B cell (primary cell): ENCODE measurements around the gene HBG2. TPM values are rescaled to one million over a fixed set of nuclear protein-coding genes. Genes with fewer than 3 reads are reported as not detected.
"Not testable (repeated sequence)": the region's sequence is repeated elsewhere in the genome, so short reads cannot be mapped to it uniquely, and the experiment has no call there.

Source experiments
- ATAC-seq: fragments of 200-7000 bp; cut with Tn5 transposase; one replicate; pipeline ENCODE4 v1.10.0; 2021; ENCODE audit warnings: low read depth, mild to moderate bottlenecking, moderate number of reproducible peaks, moderate library complexity
- CTCF ChIA-PET: fragments of 350-600 bp; sonication (Branson Sonifier 250); formaldehyde crosslinking; loops from one replicate; lab custom pipeline; 2021; ENCODE audit warnings: antibody characterized with exemption, inconsistent platforms; lab: Charles Lee
- POLR2A ChIA-PET: fragments of 350-600 bp; sonication (Branson Sonifier 250); formaldehyde crosslinking; loops from one replicate; lab custom pipeline; 2021; ENCODE audit warnings: antibody characterized with exemption; lab: Charles Lee
- DNase-seq: peaks from one replicate; pipeline ENCODE4 v3.0.0; 2013
- H2AFZ ChIP-seq: 2 replicates; pipeline ENCODE4 v1.6.1; 2012; ENCODE audit warnings: mild to moderate bottlenecking, low read depth, low read length; ENCODE audit not compliant: insufficient read depth, poor library complexity, severe bottlenecking
- H3K27ac ChIP-seq, 2 donors: 1 replicate in 1 of 2; 2 replicates in 1 of 2; pipeline ENCODE4 v1.5.1; 2012 to 2013; ENCODE audit warnings: low read length in 2 of 2, mild to moderate bottlenecking in 2 of 2, moderate library complexity in 1 of 2
- H3K27me3 ChIP-seq, 4 experiments: fragments of 200-600 bp in 1 of 4; sonication (generic) in 1 of 4; replicated peaks in 1 of 4; 1 replicate in 2 of 4; 2 replicates in 2 of 4; pipeline versions ENCODE4 v1.6.1 to v1.7.0; 2013 to 2016; ENCODE audit warnings: low read length in 3 of 4, mild to moderate bottlenecking in 2 of 4, mixed read lengths in 1 of 4, moderate library complexity in 1 of 4; ENCODE audit not compliant: insufficient read depth in 4 of 4, control insufficient read depth in 3 of 4; ENCODE audit errors: control extremely low read depth in 1 of 4
- H3K36me3 ChIP-seq, 2 experiments: replicated peaks in 1 of 2; 1 replicate in 1 of 2; 2 replicates in 1 of 2; pipeline versions ENCODE4 v1.6.1 to v1.7.1; 2013; ENCODE audit warnings: low read length in 1 of 2; ENCODE audit not compliant: insufficient read depth in 2 of 2, control insufficient read depth in 1 of 2; ENCODE audit errors: control extremely low read depth in 1 of 2, extremely low read depth in 1 of 2
- H3K4me1 ChIP-seq, 2 donors: fragments of 200-600 bp in 1 of 2; sonication (generic) in 1 of 2; 1 replicate in 1 of 2; 2 replicates in 1 of 2; pipeline versions ENCODE4 v1.5.1 to v1.6.1; 2013 to 2017; ENCODE audit warnings: low read length in 2 of 2; ENCODE audit not compliant: control insufficient read depth in 2 of 2, insufficient read depth in 2 of 2
- H3K4me2 ChIP-seq: replicated peaks from 2 replicates; pipeline ENCODE3; 2012; ENCODE audit warnings: mild to moderate bottlenecking, low read depth, low read length; ENCODE audit not compliant: poor library complexity, severe bottlenecking
- H3K4me3 ChIP-seq, 5 experiments: fragments of 200-600 bp in 1 of 5; sonication (generic) in 1 of 5; 1 replicate in 3 of 5; 2 replicates in 2 of 5; pipeline versions ENCODE4 v1.5.1 to v1.7.0; 2011 to 2016; ENCODE audit warnings: low read length in 4 of 5, mild to moderate bottlenecking in 4 of 5, low read depth in 2 of 5, control low read depth in 1 of 5, moderate library complexity in 1 of 5; ENCODE audit not compliant: insufficient read depth in 1 of 5; ENCODE audit errors: control extremely low read depth in 1 of 5, extremely low read depth in 1 of 5
- H3K79me2 ChIP-seq: fragments of 200-600 bp; sonication (generic); one replicate; pipeline ENCODE4 v1.6.0; 2016; ENCODE audit warnings: low read length; ENCODE audit not compliant: control insufficient read depth, insufficient read depth
- H3K9ac ChIP-seq: fragments of 200-600 bp; sonication (generic); 2 replicates; pipeline ENCODE4 v1.6.1; 2017; ENCODE audit warnings: mild to moderate bottlenecking, low read length, moderate library complexity
- H3K9me3 ChIP-seq, 3 donors: one replicate each; pipeline versions ENCODE4 v1.6.1 to v1.7.1; 2013; ENCODE audit warnings: low read length in 2 of 3; ENCODE audit not compliant: control insufficient read depth in 2 of 3, insufficient read depth in 1 of 3; ENCODE audit errors: control extremely low read depth in 1 of 3
- H4K20me1 ChIP-seq: 2 replicates; pipeline ENCODE4 v1.6.0; 2012; ENCODE audit warnings: mild to moderate bottlenecking, low read length; ENCODE audit not compliant: insufficient read depth, control insufficient read depth, poor library complexity, severe bottlenecking
- H3K27ac Mint-ChIP-seq: one replicate; pipeline ENCODE4 v1.8.0; 2021; ENCODE audit warnings: mixed read lengths
- H3K27me3 Mint-ChIP-seq: one replicate; pipeline ENCODE4 v1.8.0; 2021; ENCODE audit warnings: mixed read lengths
- H3K4me1 Mint-ChIP-seq: one replicate; pipeline ENCODE4 v1.8.0; 2021; ENCODE audit warnings: mixed read lengths
- H3K4me3 Mint-ChIP-seq: one replicate; pipeline ENCODE4 v1.8.0; 2021; ENCODE audit warnings: mixed read lengths
- H3K9me3 Mint-ChIP-seq: one replicate; pipeline ENCODE4 v1.8.0; 2022; ENCODE audit warnings: mixed read lengths; ENCODE audit not compliant: insufficient read depth
- CTCF ChIP-seq: fragments of 200-600 bp; IDR thresholded peaks from one replicate; pipeline ENCODE4 v1.8.0; 2022; ENCODE audit warnings: antibody characterized with exemption, mild to moderate bottlenecking
- EZH2 ChIP-seq: IDR thresholded peaks from 2 replicates; pipeline ENCODE4 v1.6.1; 2012; ENCODE audit warnings: borderline replicate concordance, low read depth, mild to moderate bottlenecking, moderate library complexity, low read length; ENCODE audit not compliant: insufficient read depth, poor library complexity, severe bottlenecking
- WGBS: methylation state at CpG from one replicate; pipeline ENCODE4 v1.1.5; 2013; ENCODE audit warnings: missing lambda C conversion rate; ENCODE audit not compliant: insufficient coverage; 5-methylcytosine and 5-hydroxymethylcytosine counted together
- intact Hi-C: fragments of 100-400 bp; cut with micrococcal nuclease; formaldehyde crosslinking; loops from one replicate; pipeline ENCODE4 v1.10.0; 2022
- polyA plus RNA-seq: library from polyadenylated mRNA; depleted of rRNA; stranded (reverse); fragments of >200 nt; gene quantifications from 2 replicates; pipeline ENCODE4 v1.2.3, GENCODE V29; 2012
- total RNA-seq, 2 donors: library from RNA; stranded (reverse); fragments of 120-200 nt in 1 of 2; gene quantifications; 1 replicate in 1 of 2; 2 replicates in 1 of 2; pipeline versions ENCODE4 v1.2.3 to v1.2.4, GENCODE V29; 2013 to 2022

The HBG2 gene
- total and polyA plus RNA-seq, 2 donors (not counting 1 experiment from before 2014, with no cell fraction given) = not detected

DNA sequence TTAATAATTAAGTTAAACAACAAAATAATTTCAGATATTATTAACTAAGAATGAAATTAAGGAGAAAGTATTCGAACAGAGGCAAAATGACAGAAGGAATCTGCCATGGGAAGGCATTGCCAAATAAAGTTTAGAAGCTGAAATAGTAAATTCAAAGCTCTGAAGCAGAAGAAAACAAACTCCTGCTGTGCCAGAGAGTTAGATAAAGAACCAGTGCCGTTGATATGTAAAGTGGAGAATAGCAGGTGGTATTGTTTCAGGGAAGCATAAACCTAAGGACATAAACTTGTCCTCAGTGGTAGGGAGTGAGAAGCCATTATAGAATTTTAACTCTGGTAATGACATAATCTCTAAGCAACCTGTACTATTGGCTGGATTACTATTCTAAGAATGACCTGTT lies 2.7 kb upstream of the HBG2 start:
- no peak overlapping the region for H3K27ac Mint-ChIP-seq
- H3K36me3 ChIP-seq = no peaks in the 10 kb centered on the region
- POLR2A ChIA-PET = no interaction called here
- no peak overlapping the region for H3K4me3 Mint-ChIP-seq
- WGBS = 83% methylated on average over 1 of the region's 2 CpGs
- no peaks in the 10 kb centered on the region for H3K4me1 Mint-ChIP-seq
- no peaks in the 10 kb centered on the region for H4K20me1 ChIP-seq
- H3K79me2 ChIP-seq = no peaks in the 10 kb centered on the region
- CTCF ChIA-PET = no interaction called here
- TF ChIP-seq CTCF (no peak), EZH2 (no peak)
- no peak overlapping the region for H3K4me3 ChIP-seq
- ATAC-seq = no peak
- H3K27ac ChIP-seq = no peak overlapping the region
- H3K9ac ChIP-seq = no peak overlapping the region
- H3K9me3 ChIP-seq = peaks cover 0 to 5% (median 0%) of the 10 kb centered on the region in 3 donors
- intact Hi-C loops = no loop called here
- no peak overlapping the region for H3K4me2 ChIP-seq
- H3K4me1 ChIP-seq = no peaks in the 10 kb centered on the region
- H3K27me3 Mint-ChIP-seq = peaks cover 20% of the 10 kb centered on the region
- H3K9me3 Mint-ChIP-seq = peaks cover 12% of the 10 kb centered on the region
- no peak for DNase-seq
- H2AFZ ChIP-seq = no peak overlapping the region
- H3K27me3 ChIP-seq = no peaks in the 10 kb centered on the region

- H3K79me2 ChIP-seq, H4K20me1 ChIP-seq, H2AFZ ChIP-seq, intact Hi-C loops, H3K36me3 ChIP-seq, H3K4me3 ChIP-seq, H3K4me1 ChIP-seq, H3K9me3 ChIP-seq, H3K9ac ChIP-seq, H3K27ac ChIP-seq, H3K4me2 ChIP-seq, H3K27me3 ChIP-seq, H3K27ac Mint-ChIP-seq, ATAC-seq, DNase-seq, H3K9me3 Mint-ChIP-seq, H3K4me1 Mint-ChIP-seq, POLR2A ChIA-PET, H3K4me3 Mint-ChIP-seq, CTCF ChIA-PET: not testable (repeated sequence)
- WGBS = 88% methylated on average over 1 of the region's 2 CpGs
- H3K27me3 Mint-ChIP-seq = peaks cover 18% of the 10 kb centered on the region
These were observed 558 bp downstream of the HBG2 start for GRCh38 chr11:5254023-5254422.

GRCh38 chr11:5253440-5253839 lies 1.1 kb downstream of the HBG2 start:
- H3K4me3 ChIP-seq, H3K4me2 ChIP-seq, H3K27me3 ChIP-seq, ATAC-seq, POLR2A ChIA-PET, DNase-seq, H3K36me3 ChIP-seq, H3K9me3 ChIP-seq, H3K27ac ChIP-seq, H2AFZ ChIP-seq, H3K4me3 Mint-ChIP-seq, H3K27ac Mint-ChIP-seq, intact Hi-C loops, CTCF ChIA-PET, H3K9ac ChIP-seq, H3K79me2 ChIP-seq, H3K4me1 Mint-ChIP-seq, H4K20me1 ChIP-seq, H3K4me1 ChIP-seq, H3K9me3 Mint-ChIP-seq: not testable (repeated sequence)
- peaks cover 18% of the 10 kb centered on the region for H3K27me3 Mint-ChIP-seq
- WGBS = no CpG with 5 or more reads among the region's 5 CpGs
